ENCODE measurements around the gene MCM9.
A peak's percentile ranks its signal among the peaks of the same experiment; 100 is the strongest.
"Not testable (repeated sequence)": the region's sequence is repeated elsewhere in the genome, so short reads cannot be mapped to it uniquely, and the experiment has no call there.

MCM9 gene

DNA sequence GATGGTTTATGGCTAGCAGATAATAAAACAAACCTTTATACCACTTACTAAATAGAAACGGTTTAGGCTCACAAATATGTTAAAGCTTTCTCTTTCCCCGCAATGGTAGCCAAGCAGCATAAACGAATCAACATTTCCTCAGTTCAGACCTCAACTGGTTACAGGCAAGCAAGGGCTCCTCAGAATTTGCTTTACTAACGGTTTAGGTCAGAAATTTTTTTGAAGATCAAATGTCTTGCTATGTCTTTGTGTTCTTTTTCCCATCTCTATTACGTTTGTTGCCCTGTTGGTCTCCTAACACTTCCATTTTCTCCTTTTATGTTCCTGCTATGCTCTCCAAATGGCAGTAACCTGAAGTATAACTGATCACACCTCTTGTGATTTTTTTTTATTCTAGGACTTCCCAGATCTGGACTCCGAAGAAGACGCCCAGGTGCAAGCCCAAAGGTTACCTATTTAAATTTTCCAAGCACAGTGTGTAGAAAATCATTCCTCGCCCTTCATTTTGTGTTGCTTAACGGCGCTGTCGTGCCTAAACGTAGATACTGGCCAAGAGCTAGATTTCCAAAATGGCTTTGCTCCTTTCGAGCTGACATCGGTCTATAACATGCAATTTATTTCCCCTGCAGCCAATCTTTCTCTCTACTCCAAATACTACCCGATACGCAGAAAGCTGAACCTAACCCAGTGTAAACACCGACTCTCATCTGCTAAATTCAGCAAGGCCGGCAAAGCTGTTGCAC is 41.7 kb downstream of the MCM9 start:
- DNase-seq, result peak; percentile 19

DNA sequence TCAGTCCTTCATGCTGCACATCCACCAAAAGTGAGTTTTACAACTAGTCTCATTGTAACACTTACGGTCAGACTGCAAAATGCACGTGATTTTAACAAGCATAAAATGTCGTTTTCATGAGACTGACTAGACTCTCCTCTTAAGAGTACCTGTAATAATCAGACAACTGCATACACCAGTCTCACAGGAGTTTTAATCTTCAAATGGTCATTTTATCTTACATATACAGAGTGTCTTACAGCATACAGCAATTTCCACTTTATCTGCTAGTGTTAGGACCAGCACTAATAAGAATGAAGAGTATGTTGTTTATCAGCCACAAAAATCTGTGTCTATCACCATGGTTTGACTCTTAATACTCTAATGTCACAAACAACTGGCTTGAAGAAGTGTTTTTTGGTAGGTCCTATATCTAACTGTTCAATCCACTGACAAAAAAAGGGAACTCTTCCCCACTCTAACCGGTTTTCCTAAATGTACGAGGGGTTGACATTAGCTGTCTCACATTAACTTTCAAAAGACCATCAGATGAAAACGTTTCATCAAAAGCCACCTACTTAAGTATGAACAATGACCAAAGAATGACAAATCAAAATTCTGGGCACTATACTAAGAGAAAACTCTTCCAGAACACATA is 42.5 kb downstream of the MCM9 start:
- no peak for DNase-seq

DNA sequence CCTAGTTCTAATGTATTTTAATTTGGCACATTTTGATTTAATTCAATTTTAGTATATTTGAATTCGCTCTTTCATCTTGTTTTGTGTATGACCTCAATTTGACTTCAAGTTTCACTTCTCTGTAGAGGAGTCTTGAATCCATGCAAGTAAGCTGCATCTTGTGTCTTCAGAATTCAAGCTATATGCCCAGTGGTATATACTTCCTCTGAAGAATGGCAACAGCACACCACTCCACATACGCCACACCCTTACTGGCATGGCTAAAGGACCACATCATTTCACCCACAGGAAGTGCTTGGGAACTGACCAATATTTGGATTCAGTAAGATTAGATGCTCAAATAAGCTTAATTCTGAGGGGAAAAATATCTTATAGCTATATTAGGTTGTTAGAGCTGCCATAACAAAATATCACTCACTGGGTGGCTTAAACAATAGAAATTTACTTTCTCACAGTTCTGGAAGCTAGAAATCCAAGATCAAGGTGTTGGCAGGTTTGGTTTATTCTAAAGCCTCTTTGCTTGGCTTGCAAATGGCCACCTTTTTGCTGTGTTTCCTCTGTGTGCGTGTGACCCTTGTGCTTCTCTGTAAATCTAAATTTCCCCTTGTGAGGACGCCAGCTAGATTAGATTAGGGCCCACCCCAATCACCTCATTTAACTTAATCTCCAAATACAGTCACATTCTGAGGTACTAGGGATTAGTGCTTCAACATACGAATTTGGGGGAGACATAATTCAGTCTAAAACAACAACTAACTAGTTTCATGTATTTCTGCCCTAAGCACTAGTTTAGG is 43.8 kb downstream of the MCM9 start:
- no peak for DNase-seq

DNA sequence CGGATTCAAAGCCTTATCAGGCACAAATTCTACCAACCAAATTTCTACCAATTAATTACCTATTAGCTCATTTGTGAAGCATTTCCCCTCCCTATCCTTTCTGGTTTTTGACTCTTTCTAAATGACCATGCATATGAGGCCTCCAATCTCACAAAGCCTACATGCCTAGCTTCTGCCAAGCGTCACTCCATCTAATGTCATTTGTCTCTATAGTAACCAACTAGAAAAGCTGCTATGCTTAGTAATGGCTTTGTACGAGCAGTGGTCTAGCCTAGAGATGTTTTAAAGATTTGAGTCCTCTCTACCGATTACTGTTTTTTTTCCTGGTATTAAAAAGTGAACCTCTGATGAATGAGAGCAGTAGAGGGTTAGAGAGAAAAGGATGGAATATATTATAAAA is 45.8 kb downstream of the MCM9 start:
- DNase-seq, result no peak

DNA sequence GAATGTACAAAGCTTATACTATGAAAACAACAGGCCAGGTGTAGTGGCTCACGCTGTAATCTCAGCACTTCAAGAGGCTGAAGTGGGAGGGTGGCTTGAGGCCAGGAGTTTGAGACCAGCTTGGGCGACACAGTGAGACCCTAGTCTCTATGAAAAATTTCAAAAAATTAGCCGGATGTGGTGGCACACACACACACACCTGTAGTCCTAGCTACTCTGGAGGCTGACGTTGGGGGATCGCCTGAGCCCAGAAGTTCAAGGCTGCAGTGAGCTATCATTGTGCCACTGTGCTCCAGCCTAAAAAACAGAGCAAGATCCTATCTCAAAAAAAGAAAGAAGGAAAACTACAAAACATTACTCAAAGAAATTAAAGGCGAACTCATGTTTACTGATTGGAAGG is 48.3 kb downstream of the MCM9 start:
- no peak for DNase-seq

DNA sequence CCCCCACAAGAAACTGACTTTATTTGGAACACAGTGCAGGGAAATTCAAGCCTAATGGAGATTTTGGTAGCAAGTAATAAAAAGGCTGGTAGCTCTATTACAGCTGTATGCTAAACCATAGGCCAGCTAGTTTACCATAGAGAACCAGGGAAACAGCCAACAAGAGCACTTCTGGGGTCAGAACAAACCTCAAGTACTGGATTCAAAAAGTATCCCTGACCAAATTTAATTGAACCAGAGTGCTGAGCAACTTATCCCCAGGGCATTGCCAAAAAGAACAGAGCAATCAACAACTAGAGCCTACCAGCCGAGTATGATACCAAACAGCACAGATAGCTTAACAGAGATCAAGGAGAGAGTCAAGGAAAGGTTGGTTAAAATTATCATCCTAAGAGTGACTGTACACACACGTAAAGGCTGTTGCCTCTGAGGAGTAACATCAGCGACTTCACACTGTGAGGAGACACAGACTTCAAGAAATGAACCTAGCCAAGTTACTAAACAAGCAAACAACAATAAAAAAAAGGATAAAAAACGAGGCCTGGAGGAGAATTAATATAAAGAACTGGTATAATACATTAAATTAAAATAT is 52.5 kb downstream of the MCM9 start:
- no peak for DNase-seq

DNA sequence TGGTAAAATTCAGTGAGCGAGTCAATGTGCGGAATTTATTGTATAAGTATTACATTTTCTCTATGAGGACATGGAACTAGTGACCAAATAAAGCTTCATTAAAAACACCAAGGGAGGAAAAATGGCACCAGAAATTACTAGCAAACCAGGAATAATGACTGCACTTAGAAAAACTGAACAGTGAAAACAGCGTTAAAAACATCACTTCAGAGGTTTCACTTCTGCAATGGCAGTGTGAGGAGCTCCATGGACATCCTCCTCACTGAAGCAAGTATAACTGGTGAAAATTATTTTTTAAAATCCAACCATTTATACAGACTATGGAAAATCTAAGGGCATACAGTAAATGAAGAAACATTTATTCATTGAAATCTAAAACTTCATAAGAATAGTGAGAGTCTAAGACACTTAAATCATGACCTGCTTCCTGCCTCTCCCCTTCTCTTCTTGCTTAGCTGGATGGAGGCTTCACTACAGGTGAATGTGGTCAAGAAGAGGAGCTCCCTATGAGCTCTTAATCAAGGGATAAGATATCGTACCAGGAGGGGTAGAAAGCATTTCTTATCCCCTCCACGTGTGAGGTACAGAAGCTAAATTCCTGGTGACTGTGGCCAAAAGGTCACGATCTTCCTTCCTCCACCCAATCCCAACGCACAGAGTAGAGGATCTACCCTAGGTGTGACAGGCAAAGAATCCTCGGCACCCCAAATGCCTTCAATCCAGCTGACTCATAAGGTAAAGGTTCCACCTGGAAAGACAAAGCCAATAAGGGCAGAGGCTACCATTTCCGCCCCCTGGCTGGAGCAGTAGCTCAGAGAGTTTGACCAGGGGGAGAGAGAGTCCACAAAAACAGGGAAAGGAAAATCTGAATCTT is 53.3 kb downstream of the MCM9 start:
- no peak for DNase-seq

DNA sequence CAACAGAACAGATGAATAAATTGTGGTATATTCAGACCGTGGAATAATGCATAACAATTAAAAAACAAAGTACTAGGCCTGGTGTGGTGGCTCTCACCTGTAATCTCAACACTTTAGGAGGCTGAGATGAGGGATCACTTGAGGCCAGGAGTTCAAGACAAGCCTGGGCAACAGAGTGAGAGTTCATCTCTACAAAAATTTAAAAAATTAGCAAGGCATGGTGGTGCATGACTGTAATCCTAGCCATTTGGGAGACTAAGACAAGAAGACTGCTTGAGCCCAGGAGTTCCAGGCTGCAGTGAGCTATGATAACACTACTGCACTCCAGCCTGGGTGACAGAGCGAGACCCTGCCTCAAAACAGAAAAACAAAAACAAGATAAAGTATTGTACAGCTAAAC is 57.2 kb downstream of the MCM9 start:
- no peak for DNase-seq

DNA sequence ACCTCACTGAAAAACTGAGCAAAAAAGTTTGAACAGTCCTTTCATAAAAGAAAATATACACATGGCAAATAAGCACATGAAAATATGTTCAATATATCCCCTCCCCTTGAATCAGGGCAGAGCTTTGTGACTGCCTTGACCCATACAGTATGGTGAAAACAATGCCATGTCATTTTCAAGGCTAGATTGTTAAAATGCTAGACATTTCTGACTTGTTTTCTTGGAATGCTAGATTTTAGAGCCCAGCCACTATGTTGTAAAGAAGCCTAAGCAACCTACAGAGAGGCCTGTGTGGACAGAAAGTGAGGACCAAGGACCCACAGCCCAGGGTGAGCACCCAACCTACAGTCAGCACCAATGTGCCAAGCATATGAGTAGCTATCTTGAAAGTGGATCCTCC is 58.1 kb downstream of the MCM9 start:
- DNase-seq, result no peak

DNA sequence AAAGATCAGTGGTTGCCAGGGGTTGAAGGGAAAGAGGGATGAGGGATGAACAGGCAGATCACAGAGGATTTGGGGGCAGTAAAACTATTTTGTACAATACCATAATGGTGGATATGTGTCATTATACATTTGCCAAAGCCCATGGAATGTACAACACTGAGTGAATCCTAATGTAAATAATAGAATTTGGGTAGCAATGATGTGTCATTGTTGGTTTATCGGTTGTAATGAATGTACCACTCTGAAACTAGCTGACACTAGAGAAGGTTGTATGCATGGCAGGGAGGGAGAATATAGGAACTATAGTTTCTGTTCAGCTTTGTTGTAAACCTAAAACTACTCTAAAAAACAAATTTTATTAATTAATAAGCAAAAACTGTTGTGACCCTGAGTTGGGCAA is 58.8 kb downstream of the MCM9 start:
- no peak for DNase-seq

DNA sequence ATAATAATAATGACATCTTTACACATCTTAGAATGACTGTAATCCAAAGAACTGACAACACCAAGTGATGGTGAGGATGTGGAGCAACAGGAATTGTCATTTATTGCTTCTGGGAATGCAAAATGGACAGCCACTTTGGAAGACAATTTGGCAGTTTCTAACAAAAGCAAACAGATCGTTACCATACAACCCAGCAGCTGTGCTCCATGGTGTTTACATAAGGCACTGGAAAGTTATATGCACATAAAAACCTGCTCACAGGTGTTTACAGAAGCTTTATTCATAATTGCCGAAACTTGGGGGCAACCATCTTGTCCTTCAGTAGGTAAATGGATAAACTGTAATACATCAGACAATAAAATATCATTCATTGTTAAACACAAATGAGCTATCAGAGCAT is 59.3 kb downstream of the MCM9 start:
- no peak for DNase-seq

DNA sequence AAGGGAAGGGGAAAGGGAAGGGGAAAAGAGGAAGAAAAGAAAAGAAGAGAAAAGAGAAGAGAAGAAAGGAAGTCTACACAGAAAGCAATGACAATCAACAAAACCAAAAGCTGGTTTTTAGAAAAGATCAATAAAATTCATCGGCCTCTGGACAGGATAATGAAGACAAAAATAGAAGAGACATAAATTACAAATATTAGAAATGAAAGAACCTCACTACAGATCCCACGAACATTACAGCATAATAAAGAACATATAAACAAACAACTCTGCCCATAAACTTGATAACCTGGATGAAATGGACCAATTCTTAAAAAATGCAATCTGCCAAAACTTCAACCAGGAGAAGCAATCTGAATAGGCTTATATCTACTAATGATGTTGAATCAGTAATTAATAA is 61.7 kb downstream of the MCM9 start:
- DNase-seq, result no peak

DNA sequence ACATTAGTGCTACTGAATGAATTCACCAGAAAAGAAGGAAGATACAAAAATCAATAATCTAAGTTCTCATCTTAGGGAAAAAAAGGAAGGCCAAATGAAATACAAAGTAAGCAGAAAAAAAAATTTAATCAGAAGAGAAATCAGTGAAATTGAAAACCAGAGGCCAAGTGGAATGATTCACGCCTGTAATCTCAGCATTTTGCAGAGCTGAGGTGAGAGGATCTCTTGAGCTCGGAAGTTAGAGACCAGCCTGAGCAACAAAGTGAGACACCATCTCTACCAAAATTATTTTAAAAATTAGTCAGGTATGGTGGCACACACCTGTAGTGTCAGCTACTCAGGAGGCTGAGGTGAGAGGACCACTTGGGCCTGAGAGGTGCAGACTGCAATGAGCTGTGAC is 62.2 kb downstream of the MCM9 start:
- no peak for DNase-seq

DNA sequence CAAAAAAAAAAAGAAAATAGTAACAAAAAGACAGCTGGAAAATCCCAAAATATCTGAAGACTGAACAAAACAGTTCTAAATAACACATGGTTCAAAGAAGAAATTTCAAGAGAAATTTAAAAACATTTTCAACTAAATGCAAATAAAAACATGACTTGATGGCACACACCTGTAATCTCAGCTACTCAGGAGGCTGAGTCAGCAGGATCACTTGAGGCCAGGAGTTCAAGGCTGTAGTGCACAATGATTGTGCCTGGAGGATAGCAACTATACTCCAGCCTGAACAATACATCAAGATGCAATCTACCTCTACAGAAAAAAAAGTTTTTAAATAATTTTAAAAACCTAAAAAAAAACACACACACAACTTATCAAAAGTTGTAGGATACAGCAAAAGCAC is 62.6 kb downstream of the MCM9 start:
- no peak for DNase-seq

DNA sequence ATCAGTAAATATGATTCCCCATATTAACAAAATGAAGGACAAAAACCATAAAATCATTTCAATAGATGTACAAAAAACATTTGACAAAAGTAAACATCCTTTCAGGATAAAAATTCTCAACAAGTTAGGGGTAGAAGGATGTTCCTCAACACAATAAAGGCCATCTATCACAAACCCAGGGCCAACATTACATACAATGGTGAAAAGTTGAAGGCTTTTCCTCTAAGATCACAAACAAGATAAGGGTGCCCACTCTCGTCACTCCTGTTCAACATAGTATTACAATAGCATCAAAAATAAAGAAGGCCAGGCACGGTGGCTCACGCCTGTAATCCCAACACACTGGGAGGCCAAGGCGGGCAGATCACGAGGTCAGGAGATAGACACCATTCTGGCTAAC is 63.6 kb downstream of the MCM9 start:
- no peak for DNase-seq

DNA sequence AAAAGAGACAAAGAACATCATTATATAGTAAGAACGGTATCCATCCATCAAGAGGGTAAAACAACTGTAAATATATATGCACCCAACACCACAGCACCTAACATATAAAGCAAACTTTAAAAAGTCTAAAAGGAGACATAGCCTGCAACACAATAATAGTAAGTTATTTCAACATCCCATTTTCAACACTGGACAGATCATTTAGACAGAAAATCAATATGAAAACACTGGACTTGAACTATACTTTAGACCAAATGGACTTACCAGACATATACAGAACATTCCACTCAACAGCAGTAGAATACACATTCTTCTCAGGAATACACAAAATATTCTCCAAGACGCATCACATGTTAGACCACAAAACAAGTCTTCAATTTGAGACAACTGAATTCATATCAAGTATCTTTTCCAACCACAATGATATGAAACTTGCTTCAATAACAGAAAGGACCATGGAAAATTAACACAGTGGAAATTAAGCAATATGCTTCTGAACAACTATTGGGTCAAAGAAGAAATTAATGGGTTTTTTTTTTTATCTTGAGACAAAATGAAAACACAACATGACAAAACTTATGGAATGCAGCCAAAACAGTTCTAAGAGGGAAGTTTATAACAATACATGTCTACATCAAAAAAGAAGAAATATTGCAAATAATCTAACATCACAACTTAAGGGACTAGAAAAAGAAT is 64.9 kb downstream of the MCM9 start:
- DNase-seq, result no peak

DNA sequence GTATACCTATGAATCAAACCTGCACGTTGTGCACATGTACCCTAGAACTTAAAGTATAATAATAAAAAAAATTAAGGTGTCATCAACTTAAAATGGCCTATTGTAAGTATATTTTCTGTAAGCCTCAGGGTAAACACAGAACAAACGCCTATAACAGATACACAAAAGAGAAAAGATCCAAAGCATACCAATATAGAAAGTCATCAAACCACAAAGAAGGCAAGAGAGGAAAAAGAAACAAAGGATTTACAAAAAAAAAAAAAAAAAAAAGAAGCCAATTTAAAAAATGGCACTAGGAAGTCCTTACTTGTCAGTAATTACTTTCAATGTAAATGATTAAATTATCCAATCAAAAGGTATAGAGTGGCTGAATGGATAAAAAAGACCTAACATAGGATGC is 65.6 kb downstream of the MCM9 start:
- no peak for DNase-seq

DNA sequence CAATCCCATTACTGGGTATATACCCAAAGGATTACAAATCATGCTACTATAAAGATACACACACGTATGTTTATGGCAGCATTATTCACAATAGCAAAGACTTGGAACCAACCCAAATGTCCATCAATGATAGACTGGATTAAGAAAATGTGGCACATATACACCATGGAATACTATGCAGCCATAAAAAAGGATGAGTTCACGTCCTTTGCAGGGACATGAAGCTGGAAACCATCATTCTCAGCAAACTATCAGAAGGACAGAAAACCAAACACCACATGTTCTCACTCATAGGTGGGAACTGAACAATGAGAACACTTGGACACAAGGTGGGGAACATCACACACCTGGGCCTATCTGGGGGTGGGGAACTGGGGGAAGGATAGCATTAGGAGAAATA is 66.1 kb downstream of the MCM9 start:
- not testable (repeated sequence) for DNase-seq

DNA sequence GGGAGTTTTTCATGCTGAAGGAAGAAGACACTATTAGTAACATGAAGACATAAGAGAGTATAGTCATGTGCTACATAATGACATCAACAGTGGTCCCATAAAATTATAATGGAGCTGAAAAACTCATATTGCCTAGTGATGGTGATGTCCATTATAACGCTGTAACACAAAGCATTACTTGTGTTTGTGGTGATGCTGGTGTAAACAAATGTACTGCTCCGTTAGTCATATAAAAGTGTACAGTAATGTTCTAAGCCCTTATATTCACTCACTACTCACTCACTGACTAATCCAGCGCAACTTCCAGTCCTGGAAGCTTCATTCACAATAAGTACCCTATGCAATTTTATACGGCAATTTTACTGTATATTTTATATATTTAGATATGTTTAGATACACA is 67.8 kb downstream of the MCM9 start:
- no peak for DNase-seq

DNA sequence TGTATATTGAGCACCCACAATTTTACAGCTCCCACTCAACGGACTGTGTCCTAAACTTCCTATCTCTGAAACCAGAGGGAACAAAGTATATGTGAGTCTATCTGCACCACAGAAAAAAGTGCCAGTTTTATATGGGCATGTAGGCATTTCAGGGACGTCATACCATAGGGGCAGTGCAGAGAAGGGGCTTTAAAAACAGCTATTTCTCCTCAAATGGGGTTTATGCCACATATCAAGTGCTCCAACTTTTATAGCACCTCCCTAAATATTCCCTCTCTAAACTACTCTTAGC is 69.9 kb downstream of the MCM9 start:
- no peak for DNase-seq

DNA sequence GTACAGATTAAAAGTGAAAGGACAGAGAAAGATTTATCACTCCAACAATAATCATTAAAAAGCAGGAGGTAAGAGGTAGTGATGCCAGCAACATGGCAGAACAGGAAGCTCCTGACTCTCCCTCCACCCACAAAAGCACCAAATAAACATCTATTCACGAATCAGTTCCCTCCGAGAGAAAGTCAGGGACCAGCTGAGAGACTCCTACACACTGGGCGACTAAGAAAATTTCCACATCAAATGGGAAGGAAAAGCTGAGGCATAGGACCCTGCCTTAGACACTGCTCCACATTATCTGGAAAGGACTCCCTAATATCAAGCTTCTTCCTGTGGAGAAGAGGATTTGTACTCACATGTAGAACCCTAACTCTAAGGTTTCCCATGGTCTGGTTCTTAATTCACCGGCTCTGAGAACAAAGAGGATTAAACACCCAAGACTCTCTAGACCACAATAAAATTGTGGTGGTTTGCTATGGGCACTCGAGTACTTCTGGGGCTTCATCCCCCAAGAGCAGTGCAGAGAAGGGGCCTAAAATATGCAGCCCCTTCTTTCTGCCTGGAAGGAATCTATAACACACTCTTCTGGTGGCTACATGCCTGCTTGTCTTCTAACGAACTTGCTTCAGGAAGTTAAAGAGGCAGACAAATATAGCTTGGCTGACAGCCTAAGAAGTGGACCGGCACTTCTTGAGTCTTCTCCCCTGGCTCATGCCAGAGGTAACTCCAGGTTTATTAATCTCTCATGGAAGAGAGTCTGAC is 70.4 kb downstream of the MCM9 start:
- no peak for DNase-seq

DNA sequence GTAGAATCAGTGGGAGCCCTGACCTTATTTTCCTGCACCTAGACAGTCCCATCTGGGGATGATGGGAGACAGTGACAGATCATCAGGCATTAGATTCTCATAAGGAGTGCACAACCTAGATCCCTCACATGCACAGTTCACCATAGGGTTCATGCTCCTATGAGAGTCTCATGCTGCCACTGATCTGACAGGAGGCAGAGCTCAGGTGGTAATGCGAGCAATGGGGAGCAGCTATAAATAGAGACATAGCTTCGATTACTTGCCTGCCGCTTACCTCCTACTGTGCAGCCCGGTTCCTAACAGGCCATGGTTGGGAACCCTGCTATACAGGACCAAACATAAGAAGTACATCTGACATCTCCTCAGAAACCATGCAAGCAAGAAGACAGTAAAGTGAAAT is 72.5 kb downstream of the MCM9 start:
- DNase-seq, result no peak
